Mesenteric fat pad (tissue), 1 donor: ENCODE measurements around the gene CNR1. TPM values are rescaled to one million over a fixed set of nuclear protein-coding genes. Genes with fewer than 3 reads are reported as not detected.
"Not testable (repeated sequence)": the region's sequence is repeated elsewhere in the genome, so short reads cannot be mapped to it uniquely, and the experiment has no call there.

Source experiments
- DNase-seq: peaks from one replicate; pipeline ENCODE4 v3.0.0-alpha.2; 2020; ENCODE audit warnings: low spot score
- long read RNA-seq: library from polyadenylated mRNA; unstranded; transcript quantifications from one replicate; pipeline ENCODE4 v2.0.0, GENCODE V29; 2020
- total RNA-seq: library from RNA; stranded (reverse); fragmentation: NEBNext Ultra II Directional; extraction: Animal tissue kit (Norgen Biotek cat#: 25700); gene quantifications from one replicate; pipeline ENCODE4 v1.2.1, GENCODE V29; 2021
- donor health status: DM: yes; HTN: yes; CAD: no.

Gene CNR1
- 16.7 TPM for total RNA-seq
- long read RNA-seq, partial matches to known transcripts, result 0 of 9 reads
- long read RNA-seq, other reads (novel, unspliced or antisense), result 9 of 9 reads

DNA sequence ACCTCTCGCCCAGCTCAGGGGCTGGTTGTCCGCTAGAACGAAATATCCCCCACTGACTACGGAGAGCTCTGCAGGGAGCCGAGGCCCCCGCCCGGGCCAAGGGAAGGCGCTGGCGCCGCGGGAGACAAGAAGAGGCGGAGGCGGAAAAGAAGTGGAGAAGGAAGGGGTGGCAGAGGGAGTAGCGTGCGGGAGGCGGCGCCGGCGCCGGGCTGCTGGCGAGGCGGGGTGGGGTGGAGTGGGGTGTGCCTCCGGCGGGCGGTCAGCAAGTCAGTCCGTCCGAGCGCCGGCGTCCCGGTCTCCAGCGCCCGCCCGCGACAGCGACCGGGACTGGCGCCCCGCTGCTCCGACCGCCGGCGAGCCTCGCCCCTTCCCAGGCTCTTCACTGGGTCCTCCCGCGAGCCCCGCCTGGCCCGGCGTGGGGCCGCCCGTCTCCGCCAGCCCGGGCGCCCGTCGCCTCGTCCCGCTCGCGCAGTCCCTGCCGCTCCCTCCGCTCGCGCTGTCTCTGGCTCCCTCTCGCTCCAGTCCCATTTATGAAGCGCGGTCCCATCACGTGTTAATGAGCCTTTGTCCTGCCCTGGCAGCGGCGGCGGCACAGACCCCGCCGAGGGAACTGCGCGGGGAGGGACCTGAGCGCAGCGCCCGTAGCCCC lies at the start of gene CNR1:
Gene CNR1 (minus strand): TSS at position 504 of the 649 bp plus-strand sequence. CDS start 21,073 bp downstream, outside the sequence.
- no peak for DNase-seq

DNA sequence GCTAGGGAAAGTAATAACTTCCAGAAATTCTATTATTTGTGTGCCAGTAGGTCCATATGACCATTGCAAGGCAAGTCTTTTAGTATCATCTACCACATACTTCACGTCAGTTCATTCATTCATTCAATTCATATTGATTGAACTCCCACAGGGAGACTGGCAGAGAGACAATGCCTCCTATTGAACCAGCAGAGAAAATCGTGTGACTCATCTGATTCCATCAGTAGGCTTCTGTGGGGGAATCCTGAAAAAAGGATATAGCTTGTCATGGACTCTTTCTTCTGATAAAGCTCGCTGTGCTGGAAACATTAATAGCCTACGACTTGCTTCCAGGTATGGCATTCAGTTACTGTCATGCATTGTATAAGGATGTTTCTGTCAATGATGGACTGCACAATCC lies 45.3 kb upstream of the CNR1 start:
- DNase-seq, result no peak

DNA sequence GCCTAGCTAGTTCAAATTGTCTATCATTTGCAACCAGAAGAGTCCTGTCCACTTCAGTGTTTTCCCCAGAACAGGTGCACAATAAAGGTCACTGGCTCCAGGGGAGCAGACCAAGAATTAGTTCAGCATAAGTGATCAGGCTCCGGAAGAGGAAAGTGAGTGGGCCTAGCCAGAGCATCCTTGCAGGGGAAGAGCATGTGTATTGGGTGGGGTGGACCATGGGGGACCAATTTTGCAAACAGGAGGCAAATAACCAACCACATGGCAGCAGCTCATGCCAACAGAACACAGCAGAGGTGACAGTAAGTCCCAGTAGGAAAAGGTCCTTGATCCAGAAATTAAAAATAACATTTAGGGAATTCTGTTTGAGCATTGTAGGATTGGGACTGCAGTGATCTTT lies 43.2 kb upstream of the CNR1 start:
- DNase-seq, result no peak

DNA sequence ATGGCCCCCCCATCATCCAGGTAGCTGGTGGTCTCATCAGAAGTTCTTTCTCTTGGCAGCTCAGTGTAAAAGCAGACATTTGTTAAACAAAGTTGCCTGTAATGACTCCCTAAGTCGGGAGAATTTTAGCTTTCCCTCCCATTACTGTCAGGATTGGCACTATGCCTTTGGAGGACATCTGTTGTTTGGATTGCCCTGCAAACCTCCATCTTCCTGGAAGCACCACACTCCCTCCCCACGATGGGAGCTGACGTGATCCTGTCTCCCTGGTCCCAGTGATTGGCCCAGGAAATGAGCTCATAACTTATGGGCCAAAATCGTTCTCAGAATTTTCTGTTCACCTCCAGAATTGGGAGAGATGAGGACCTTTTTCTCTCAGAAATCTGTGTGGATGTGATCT lies 42.6 kb upstream of the CNR1 start:
- DNase-seq, result no peak

DNA sequence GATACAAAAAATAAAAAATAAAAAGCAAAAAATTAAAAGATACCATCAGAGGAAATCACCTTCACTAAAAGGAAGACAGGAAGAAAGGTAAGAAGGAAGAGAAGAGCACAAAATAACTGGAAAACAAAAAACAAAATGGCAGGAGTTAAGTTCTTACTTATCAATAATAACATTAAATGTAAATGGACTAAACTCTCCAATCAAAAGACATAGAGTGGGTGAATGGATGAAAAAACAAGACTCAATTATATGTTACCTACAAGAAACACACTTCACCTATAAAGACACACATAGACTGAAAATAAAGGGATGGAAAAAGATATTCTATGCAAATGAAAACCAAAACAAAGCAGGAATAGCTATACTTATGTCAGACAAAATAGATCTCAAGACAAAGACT lies 35.6 kb upstream of the CNR1 start:
- DNase-seq, result not testable (repeated sequence)

- DNase-seq, result no peak
These were observed 18.8 kb upstream of the CNR1 start for GRCh38 chr6:88184921-88185320.

DNA sequence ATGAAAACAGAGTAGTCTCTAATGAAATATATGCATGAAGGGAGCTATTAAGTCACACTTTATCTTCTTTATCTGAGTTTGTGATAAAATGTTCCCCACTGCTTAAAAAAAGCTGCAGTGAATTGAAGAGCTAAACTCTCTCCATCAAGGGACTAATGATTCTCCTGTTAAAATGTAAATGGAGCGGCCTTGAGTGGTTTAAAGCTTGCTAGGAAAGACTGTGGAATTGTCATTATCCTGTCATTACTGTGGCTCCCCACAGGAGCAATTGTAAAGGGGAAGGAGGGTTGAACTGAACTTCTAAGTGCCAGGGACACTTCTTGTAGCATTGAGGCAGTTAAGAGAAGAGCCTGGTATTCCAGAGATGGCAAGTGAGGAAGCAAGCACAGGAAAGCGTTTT lies 17.3 kb upstream of the CNR1 start:
- DNase-seq, result no peak

DNA sequence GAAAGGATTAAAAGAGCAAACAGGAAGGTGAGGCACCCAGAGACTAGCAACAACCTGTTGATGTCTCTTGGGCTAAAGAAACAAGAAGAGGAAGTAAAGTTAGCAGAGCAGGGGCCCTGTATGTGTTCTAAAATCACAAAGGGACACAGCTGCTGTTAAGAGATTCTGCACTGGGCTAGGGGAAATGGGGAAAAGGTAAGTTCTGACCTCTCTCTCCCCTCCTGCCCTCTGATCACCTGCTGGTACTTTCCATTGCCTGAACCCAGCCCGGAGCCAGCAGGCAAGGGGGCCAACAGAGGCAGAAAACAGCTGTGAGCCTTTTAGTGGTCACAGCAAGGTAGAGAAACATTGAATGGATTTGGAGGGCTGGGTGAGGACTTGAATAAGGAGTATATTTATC lies 13.5 kb upstream of the CNR1 start:
- no peak for DNase-seq

DNA sequence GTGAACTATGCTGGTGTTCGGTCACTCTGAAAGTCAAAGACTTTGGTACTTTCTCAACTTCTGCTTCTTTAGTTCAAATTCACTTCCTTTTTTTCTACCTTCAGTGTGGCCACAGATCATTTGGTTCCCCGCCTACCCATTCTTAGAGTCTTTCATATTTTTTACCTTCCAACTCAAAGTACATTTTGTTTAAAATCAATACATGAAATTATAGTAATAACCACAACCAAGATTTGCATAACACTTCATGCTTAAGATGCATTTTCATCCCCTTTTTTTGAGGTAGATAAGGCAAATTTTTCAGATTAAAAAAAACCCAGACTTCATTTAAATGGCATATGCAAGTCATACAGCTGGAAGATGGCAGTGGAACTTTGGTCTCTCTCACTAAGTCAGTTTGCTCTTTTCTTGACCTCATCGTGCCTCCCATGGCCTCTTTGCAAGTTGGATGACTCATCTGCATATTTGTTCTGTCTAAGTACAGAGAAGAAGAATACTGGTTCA lies 11.9 kb upstream of the CNR1 start:
- no peak for DNase-seq

DNA sequence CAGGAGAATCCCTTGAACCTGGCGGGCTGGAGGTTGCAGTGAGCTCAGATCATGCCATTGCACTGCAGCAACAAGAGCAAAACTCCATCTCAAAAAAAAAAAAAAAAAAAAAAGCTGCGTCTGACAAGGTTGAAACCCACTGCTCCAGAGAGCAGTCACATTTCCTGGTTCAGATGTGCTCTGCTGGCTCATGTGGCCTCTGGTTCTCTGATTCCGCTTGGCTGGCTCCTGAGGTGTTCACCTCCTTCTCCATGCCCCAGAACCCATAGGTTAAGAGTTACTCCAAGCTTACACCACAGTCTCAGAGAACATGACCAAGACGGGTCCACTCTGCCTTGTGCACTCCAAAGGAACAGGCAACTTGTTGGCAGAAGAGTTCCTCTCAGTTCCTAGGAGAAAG lies 8.8 kb upstream of the CNR1 start:
- DNase-seq, result no peak

GRCh38 chr6:88171312-88171711 lies 5.2 kb upstream of the CNR1 start:
- DNase-seq, result no peak

DNA sequence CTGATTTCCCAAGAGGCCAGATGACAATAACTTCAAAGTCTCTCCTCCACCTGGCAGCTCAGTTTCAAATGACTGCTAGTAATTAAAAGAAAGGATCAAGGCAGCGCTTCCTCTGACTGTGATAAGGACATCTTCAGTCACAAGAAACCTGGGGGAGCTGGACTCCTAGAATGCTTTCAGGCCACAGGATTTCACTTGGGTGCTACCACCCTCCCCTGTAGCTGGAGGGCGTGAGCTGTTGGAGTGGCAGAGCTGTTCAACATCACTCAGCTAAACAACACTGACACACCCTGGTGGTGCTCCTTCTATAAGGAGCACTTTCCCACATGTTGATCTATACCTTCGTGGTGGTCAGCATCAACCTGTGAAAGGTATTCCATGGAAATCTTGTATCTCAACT lies 2.2 kb upstream of the CNR1 start:
- no peak for DNase-seq

- DNase-seq, result no peak
These were observed 1.3 kb upstream of the CNR1 start for GRCh38 chr6:88167352-88167937.

GRCh38 chr6:88166493-88167351 lies 575 bp upstream of the CNR1 start:
- no peak for DNase-seq

GRCh38 chr6:88165087-88165843 lies 882 bp downstream of the CNR1 start:
- DNase-seq, result no peak

GRCh38 chr6:88164061-88164460 lies 2.1 kb downstream of the CNR1 start:
- DNase-seq, result no peak

- DNase-seq, result no peak
These were observed 2.5 kb downstream of the CNR1 start for GRCh38 chr6:88163616-88164015.

DNA sequence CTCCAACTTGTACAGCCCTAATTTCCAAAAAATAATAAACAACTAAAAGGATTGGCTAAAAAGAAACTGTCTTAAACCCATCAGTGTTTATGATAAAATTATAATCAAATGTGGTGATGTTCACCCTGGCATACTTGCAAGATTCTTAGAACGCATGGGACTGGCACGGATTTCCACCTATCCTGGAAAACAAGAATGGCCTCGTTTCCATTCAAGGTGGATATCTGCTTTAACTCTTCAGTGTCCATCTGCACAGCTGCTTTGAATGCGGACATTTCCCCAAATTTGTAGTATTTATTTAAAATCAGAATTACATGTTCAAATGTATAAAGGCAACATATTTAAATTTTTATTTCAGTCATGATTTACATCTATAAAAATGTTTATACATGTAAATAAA lies 4.2 kb downstream of the CNR1 start:
- no peak for DNase-seq

DNA sequence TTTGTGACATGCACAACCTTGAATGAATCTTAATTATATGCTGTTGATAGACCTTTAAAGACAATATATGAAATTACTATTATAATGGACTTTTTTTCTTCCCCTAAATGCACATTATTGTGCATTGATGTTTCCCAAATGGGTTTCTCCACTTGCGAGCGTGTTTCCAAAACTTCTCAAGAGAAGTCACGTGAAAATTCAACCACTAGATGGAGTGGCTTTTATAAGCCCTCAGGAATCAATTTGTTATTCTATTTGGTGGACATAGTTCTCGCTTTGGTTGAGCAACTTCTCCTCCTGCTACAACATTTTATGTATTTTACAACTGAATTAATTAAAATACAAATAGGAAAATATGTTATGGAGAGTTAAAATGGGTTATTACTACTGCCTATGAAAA lies 9.0 kb downstream of the CNR1 start:
- DNase-seq, result no peak

GRCh38 chr6:88145298-88145963 lies 20.7 kb downstream of the CNR1 start:
- DNase-seq, result no peak
